BLaER1 treated with 17β-estradiol and CSF1 and Interleukin-3, amounts not matched to agents 10 nM and 100 nM (cell line): ENCODE measurements around the gene SLC9A5.
A peak's percentile ranks its signal among the peaks of the same experiment; 100 is the strongest.

ENCODE experiments used
- H3K27ac ChIP-seq, 11 experiments: shearing (Covaris generic); formaldehyde crosslinking; 2 replicates each; pipeline ENCODE4 v1.8.1; 2022
- H3K27me3 ChIP-seq, 11 experiments: shearing (Covaris generic); formaldehyde crosslinking; 2 replicates each; pipeline ENCODE4 v1.8.1; 2022
- H3K36me3 ChIP-seq, 11 experiments: shearing (Covaris generic); formaldehyde crosslinking; 2 replicates each; pipeline ENCODE4 v1.8.1; 2022
- H3K4me1 ChIP-seq, 10 experiments: shearing (Covaris generic); formaldehyde crosslinking; 2 replicates each; pipeline ENCODE4 v1.8.1; 2022
- H3K4me2 ChIP-seq, 11 experiments: shearing (Covaris generic); formaldehyde crosslinking; 2 replicates each; pipeline ENCODE4 v1.8.1; 2022
- H3K4me3 ChIP-seq, 10 experiments: shearing (Covaris generic); formaldehyde crosslinking; 2 replicates each; pipeline ENCODE4 v1.8.1; 2022
- H3K9ac ChIP-seq, 11 experiments: shearing (Covaris generic); formaldehyde crosslinking; 2 replicates each; pipeline ENCODE4 v1.8.1; 2022
- H3K9me3 ChIP-seq, 11 experiments: shearing (Covaris generic); formaldehyde crosslinking; replicated peaks in 1 of 11; 2 replicates each; pipeline ENCODE4 v1.8.1; 2022
- H4K20me1 ChIP-seq, 11 experiments: shearing (Covaris generic); formaldehyde crosslinking; 2 replicates each; pipeline ENCODE4 v1.8.1; 2022
- Cebpa-rat ChIP-seq, 11 experiments: shearing (Covaris generic); IDR thresholded peaks; 2 replicates each; pipeline ENCODE4 v1.8.1; 2022

The SLC9A5 gene

DNA sequence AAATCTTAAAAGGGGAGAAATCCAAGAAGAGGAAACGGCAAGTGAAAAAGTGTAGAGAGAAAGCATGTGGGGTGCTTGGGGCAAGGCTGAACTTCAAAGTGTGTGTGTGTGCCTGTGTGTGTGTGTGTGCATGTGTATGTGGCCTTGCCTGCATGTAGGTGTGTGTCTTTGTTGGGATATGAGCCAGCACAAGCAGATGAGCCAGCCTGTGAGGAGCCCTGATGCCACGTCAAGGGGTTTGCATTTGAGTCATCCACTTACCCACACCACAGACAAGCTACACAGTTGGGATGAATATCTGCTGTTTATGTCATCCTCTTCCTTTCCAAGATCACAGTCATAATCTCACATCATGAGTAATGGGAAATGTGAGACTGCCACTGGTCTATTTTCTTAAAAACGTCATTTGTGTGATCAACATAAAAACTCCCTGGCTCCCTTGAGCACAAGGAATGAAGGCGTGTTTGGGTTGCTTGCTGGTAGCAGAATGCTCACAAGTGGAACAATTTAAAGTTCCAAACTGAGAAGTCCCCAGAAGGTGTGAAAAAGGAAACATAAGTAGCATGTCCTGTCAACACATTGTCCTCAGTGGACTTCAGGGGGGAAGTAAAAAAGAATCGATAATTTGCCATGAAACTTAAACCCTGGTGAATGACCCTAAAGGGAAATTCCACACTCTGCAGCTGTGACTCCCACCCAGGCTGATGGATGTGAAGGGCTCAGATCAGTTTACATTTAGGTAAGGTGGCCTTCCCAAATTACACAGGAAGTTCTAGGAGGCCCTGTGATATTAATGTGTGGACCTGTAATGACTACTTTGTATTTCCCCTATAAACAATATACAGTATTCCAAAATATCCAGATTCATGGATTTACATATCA lies 63.1 kb downstream of the SLC9A5 start:
- Histone ChIP-seq H3K4me3 (no peak overlapping the region), H3K4me1 (peaks cover 0 to 43% (median 11%) of the 10 kb centered on the region in 10 experiments; a peak in 12 of 20 replicates), H3K36me3 (no peaks in the 10 kb centered on the region), H4K20me1 (no peaks in the 10 kb centered on the region), H3K9ac (no peak overlapping the region), H3K27ac (no peak overlapping the region), H3K4me2 (peak overlapping the region in 3 of 11 experiments; percentile 12 to 29 (median 16); a peak in 5 of 22 replicates), H3K27me3 (no peaks in the 10 kb centered on the region), H3K9me3 (no peaks in the 10 kb centered on the region)
- TF ChIP-seq Cebpa-rat (IDR thresholded peaks at IDR 0.05), result no peak

DNA sequence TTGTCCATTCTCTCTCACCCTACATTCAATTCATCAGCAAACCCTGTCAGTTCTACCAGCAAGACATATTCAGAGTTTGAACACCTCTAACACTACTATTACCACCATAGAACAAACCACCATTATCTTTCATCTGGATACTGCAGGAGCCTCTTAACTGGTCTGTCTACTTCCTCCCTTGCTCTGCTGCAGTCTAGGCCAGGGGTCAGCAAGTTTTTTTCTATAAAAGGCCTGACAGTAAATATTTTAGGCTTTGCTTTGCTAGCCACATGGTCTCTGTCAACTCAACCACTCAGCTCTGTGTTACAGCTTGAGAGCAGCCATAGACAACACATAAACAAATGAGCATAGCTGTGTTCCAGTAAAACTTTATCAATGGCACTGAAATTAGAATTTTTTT lies 63.9 kb downstream of the SLC9A5 start:
- Histone ChIP-seq H4K20me1 (no peaks in the 10 kb centered on the region), H3K4me1 (peaks cover 0 to 39% (median 11%) of the 10 kb centered on the region in 10 experiments; a peak in 12 of 20 replicates), H3K36me3 (no peaks in the 10 kb centered on the region), H3K27me3 (no peaks in the 10 kb centered on the region), H3K9me3 (no peaks in the 10 kb centered on the region), H3K27ac (no peak overlapping the region), H3K9ac (no peak overlapping the region), H3K4me3 (no peak overlapping the region), H3K4me2 (peak overlapping the region in 2 of 11 experiments; percentile 12 to 27; a peak in 2 of 22 replicates)
- TF ChIP-seq Cebpa-rat (IDR thresholded peaks at IDR 0.05), result no peak

DNA sequence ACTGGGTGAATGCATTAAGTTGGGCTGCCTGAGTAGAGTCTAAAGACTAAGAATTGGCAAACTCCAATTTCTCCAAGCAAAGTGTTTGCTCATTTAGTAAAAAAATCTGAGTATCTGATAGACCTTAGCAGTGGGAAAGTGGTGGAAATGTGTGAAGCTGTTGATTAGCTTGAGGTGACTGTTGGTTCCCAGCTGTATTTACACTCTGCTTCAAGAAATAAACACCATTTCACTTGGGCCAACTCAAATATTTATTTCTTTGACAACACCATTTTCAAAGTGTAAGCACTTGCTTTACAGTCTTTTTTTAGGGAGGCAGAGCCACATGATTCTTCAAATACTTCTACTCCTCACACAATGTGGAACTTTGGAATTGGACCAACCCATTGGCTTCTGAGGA lies 69.1 kb downstream of the SLC9A5 start:
- Histone ChIP-seq H3K27ac (no peak overlapping the region), H3K4me2 (no peak overlapping the region), H4K20me1 (no peaks in the 10 kb centered on the region), H3K9me3 (no peaks in the 10 kb centered on the region), H3K4me3 (no peak overlapping the region), H3K4me1 (peaks cover 0 to 3% (median 0%) of the 10 kb centered on the region in 10 experiments; a peak in 1 of 20 replicates), H3K9ac (no peak overlapping the region), H3K27me3 (no peaks in the 10 kb centered on the region), H3K36me3 (no peaks in the 10 kb centered on the region)
- no peak for TF ChIP-seq Cebpa-rat (IDR thresholded peaks at IDR 0.05)
